Activated T-cell treated with anti-CD3 and anti-CD28 coated beads, Interleukin-2, amount 50 U/mL, for 4 hours (primary cell): ENCODE measurements around the gene PSG2. TPM values are rescaled to one million over a fixed set of nuclear protein-coding genes. Genes with fewer than 3 reads are reported as not detected.
"Not testable (repeated sequence)": the region's sequence is repeated elsewhere in the genome, so short reads cannot be mapped to it uniquely, and the experiment has no call there.

Experiments used
- ATAC-seq, 2 donors: fragments of 200-7000 bp; cut with Tn5 transposase; one replicate each; pipeline ENCODE4 v1.10.0; 2021
- DNase-seq: peaks from one replicate; pipeline ENCODE4 v3.0.0-alpha.2; 2020
- H3K27me3 Mint-ChIP-seq: one replicate; pipeline ENCODE4 v1.8.0; 2021; ENCODE audit warnings: low read depth, mixed read lengths
- H3K36me3 Mint-ChIP-seq: one replicate; pipeline ENCODE4 v1.8.0; 2022; ENCODE audit warnings: mixed read lengths; ENCODE audit not compliant: insufficient read depth
- H3K4me1 Mint-ChIP-seq: one replicate; pipeline ENCODE4 v1.8.0; 2021; ENCODE audit warnings: low read depth, mixed read lengths
- H3K4me3 Mint-ChIP-seq: one replicate; pipeline ENCODE4 v1.8.0; 2021; ENCODE audit warnings: mild to moderate bottlenecking, moderate library complexity, mixed read lengths
- H3K9me3 Mint-ChIP-seq: one replicate; pipeline ENCODE4 v1.8.0; 2021; ENCODE audit warnings: mixed read lengths
- total RNA-seq, 3 donors: library from RNA; stranded (reverse); gene quantifications; one replicate each; pipeline ENCODE4 v1.2.1, GENCODE V29; 2021

Gene PSG2
- total RNA-seq = not detected

DNA sequence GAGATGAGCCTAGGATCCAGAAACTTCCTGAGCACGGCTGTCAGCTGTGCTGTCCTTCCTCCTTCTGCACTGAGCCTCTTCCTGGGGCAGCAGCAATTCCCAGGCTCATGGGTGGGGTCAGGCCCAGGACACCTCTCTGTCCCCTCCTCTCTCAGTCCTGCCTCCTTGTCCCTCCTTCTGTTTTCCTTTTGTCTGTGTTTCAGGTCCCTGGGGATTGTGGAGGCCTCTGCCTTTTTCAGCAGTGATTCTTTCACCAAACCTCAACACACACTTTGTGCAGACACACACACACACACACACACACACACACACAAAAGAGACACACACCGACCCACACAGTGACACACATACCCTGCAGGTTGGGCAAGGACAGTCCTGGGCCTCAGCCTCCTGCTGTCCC, at the start of gene PSG2:
PSG2 (minus strand) TSS at position 101 of the 400 bp plus-strand sequence. CDS start 132 bp downstream, outside the sequence.
- H3K36me3 Mint-ChIP-seq, H3K4me3 Mint-ChIP-seq, H3K4me1 Mint-ChIP-seq, H3K9me3 Mint-ChIP-seq, ATAC-seq, DNase-seq: not testable (repeated sequence)
- H3K27me3 Mint-ChIP-seq = peaks cover 27% of the 10 kb centered on the region

DNA sequence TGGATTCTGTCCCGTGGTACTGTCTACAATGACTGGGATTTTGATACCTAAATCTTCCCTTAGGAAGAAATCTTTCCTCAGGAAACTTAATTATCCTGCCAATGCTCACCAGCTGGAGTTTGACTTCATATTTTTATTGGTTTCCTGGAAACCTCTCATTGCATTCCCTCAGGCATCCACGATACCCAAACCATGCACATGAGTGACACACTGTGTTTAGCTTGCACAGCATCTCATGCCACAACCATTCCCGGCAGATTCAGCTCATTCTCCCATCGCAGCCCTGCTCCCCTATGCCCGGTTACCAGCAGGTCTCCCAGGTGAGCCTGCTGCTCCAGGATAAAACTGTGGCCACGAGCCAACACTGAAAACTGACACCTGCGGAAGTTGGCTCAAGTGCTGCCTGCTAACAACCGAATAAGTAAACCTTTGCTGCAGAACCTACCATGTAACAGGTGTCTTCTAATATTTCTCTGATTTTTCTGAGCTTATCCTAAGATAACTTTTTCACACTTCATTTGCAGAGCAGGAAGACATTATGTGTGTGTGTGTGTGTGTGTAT, 48.9 kb upstream of the PSG2 start:
- H3K36me3 Mint-ChIP-seq, H3K4me3 Mint-ChIP-seq, H3K4me1 Mint-ChIP-seq, ATAC-seq, DNase-seq, H3K9me3 Mint-ChIP-seq, H3K27me3 Mint-ChIP-seq: not testable (repeated sequence)

DNA sequence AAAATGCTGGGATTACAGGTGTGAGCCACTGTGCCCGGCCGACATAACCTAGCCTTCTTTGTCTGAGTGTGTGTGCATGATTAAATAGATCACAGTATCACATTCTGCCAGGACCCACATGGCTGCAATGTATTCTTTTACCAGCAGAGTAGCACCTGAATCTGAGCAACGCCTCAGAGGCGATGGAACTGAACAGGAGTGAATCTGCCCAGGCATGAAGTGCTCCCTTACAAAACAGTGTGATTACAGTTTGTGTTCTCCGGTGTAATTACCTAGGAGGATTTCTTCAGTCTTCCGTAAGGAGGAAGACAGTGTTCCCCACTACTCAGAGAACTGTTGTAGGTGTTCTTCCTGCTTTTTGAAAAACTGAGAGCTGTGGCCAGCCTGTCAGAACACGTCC, 46.7 kb upstream of the PSG2 start:
- not testable (repeated sequence) for ATAC-seq, H3K4me3 Mint-ChIP-seq, H3K9me3 Mint-ChIP-seq, DNase-seq, H3K4me1 Mint-ChIP-seq, H3K36me3 Mint-ChIP-seq, H3K27me3 Mint-ChIP-seq

DNA sequence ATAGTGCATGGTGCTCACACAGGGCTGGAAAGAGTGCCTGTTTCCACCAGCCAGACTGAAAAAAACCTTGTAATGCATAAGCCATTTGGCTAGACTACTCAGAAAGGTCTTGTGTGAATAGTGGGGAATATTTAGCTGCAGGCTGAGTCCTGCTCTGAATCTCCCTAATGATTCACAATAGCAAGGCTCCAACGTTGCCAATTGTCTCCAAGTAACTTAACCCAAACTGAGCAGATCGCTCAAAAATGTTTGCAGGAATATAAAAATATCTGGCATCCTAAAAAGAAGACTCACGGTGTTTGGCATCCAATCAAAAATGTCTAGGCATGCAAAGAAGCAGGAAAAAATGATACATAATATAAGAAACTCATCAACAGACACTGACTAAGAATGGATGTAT, 44.8 kb upstream of the PSG2 start:
- DNase-seq, H3K27me3 Mint-ChIP-seq, H3K36me3 Mint-ChIP-seq, H3K4me1 Mint-ChIP-seq, H3K4me3 Mint-ChIP-seq, ATAC-seq, H3K9me3 Mint-ChIP-seq: not testable (repeated sequence)

DNA sequence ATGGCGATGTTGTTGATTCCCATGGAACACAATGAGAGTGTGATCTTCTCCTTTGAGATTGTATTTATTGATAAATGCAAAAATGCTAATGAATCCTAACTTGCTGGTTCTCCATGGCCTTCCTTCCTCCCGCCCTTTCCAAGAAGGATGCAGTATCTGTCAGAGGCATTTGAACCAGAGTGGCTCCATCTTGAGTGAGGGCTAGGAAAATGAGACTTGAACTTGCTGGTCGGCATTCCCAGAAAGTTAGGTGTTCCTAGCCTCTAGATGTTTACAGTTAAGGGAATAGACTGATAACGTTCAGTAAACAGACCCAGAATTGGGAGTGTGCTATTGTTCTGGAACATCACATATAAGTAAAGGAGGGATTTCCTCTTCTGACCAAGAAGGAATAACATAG, 44.2 kb upstream of the PSG2 start:
- Mint-ChIP-seq H3K9me3 (peaks cover 4% of the 10 kb centered on the region), H3K4me1 (no peaks in the 10 kb centered on the region), H3K27me3 (peaks cover 11% of the 10 kb centered on the region), H3K36me3 (no peaks in the 10 kb centered on the region), H3K4me3 (no peak overlapping the region)
- DNase-seq (no peak), ATAC-seq (no peak)

DNA sequence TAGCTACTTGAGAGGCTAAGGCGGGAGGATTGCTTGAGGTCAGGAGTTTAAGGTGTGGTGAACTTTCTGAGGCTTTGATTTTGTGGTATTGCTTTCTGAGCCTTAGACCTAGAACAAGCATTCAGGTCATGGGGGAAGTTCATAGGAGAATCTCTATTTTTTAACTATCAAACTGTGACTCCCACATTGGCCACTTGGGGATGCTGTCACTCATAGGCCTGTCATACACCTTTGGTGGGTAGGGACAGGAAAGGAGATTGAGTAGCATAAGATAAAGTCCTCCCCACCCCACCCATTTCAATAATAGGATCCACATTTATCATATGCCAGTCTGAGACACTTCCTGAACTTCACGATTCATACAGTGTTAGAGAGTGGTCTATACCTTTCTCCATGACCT, 41.9 kb upstream of the PSG2 start:
- no peak for DNase-seq
- no peaks in the 10 kb centered on the region for H3K4me1 Mint-ChIP-seq
- H3K4me3 Mint-ChIP-seq = no peak overlapping the region
- ATAC-seq = no peak
- peaks cover 9% of the 10 kb centered on the region for H3K27me3 Mint-ChIP-seq
- no peaks in the 10 kb centered on the region for H3K36me3 Mint-ChIP-seq
- H3K9me3 Mint-ChIP-seq = peaks cover 7% of the 10 kb centered on the region

DNA sequence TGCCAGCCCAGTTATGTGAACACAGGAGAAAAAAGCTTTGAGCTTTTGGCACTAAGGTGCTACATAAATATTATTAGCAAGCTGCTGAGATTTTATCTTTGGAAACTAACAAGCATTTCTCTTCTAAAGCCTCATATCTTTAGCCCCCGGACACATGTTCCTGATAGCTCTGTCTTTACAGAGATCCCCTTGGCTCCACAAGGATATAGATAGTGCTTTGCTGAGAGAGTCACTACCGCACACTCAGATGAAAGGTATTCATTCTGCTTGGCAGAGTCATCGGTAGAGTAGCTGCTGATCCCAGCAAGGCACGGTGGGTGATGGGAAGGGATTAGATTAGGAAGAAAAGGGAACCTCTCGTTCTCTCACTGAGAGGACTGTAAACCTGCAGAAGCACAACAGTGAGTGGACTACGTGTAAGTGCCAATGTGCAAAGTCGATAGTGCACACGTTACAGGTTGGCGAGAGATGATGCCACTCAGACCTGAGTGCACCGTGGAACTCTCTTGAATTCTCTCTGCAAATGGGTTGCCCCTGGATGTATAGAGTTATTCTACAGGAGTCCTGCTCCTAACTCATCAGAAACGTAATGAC, 38.0 kb upstream of the PSG2 start:
- H3K36me3 Mint-ChIP-seq, ATAC-seq, DNase-seq, H3K4me3 Mint-ChIP-seq, H3K27me3 Mint-ChIP-seq, H3K4me1 Mint-ChIP-seq: not testable (repeated sequence)
- peaks cover 11% of the 10 kb centered on the region for H3K9me3 Mint-ChIP-seq

DNA sequence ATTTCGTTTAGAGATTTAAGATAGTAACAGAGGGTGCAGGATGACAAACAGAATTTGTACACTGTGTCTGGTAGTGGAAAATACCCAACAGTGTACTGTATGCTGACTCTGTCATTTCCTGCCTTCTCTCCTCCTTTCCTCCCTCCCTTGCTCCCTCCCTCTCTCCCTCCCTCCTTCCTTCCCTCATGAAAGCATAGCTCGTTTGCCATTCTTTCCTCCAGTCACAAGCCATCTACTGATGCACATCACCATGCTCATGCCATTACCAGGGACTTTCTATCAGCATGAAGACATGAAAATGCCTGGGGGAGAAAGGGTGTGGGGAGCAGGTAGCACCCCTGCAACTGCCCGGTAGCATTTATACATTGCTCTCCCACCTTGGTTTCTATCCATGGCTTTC, 37.0 kb upstream of the PSG2 start:
- H3K36me3 Mint-ChIP-seq, H3K4me1 Mint-ChIP-seq, H3K27me3 Mint-ChIP-seq, H3K4me3 Mint-ChIP-seq, ATAC-seq, DNase-seq: not testable (repeated sequence)
- peaks cover 16% of the 10 kb centered on the region for H3K9me3 Mint-ChIP-seq

DNA sequence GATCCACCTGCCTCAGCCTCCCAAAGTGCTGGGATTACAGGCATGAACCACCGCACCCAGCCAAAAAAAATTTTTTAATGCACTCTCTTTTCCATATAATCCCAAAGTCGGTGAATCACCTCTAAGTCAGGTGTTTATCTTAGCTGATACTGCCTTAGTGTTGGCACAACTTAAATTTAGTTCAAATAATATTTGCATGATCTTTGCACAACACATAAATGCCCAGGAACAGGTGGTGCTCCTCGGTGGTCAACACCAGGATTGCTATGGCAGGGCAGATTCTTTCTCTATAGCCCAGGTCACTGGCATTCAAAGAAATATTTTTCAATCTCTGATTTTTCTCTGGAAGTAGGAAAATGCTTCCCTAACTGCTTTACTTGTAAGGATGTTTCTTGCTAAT, 33.9 kb upstream of the PSG2 start:
- H3K4me3 Mint-ChIP-seq, ATAC-seq, H3K27me3 Mint-ChIP-seq, H3K36me3 Mint-ChIP-seq, H3K4me1 Mint-ChIP-seq, DNase-seq: not testable (repeated sequence)
- H3K9me3 Mint-ChIP-seq = peaks cover 16% of the 10 kb centered on the region

DNA sequence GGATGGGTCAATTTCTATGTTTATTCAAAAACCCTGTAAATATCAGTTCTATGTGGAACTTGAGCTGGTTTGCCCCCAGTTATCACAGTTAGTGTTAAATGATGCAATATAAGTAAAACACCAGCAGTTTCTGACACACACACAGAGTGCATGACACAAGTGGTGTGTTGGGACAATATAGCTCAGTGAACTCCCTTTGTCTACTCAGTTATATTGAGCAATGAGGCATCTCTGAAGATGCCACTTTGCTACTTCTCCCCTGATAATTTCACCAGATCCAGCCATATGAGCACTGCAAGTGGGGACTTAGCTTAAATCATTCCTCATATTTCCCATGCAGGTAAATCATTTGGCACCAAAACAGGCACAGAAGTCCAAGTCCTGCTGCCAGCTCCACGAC, 33.0 kb upstream of the PSG2 start:
- H3K27me3 Mint-ChIP-seq, H3K36me3 Mint-ChIP-seq, ATAC-seq, H3K4me1 Mint-ChIP-seq, DNase-seq, H3K4me3 Mint-ChIP-seq: not testable (repeated sequence)
- peaks cover 15% of the 10 kb centered on the region for H3K9me3 Mint-ChIP-seq

DNA sequence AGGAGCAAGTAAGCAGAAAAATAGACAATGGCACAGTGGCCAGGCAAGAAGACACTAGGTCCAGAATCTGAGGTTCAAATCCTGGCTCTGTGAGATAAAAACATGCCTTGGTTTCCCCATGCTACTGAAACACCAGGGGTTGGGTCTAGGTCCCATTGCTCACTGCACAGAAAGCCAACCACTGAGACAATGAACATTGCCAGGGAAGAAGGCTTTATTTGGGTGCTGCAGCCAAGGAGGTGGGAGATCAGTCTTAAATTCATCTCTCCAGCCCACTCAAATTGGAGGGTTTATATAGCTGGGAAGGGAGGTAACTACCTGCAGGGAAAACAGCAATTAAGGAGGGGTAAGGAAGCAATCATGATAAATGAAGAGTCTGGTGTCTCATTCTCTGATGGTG, 32.6 kb upstream of the PSG2 start:
- H3K4me3 Mint-ChIP-seq, ATAC-seq, H3K27me3 Mint-ChIP-seq, H3K36me3 Mint-ChIP-seq, H3K4me1 Mint-ChIP-seq, DNase-seq: not testable (repeated sequence)
- peaks cover 13% of the 10 kb centered on the region for H3K9me3 Mint-ChIP-seq

DNA sequence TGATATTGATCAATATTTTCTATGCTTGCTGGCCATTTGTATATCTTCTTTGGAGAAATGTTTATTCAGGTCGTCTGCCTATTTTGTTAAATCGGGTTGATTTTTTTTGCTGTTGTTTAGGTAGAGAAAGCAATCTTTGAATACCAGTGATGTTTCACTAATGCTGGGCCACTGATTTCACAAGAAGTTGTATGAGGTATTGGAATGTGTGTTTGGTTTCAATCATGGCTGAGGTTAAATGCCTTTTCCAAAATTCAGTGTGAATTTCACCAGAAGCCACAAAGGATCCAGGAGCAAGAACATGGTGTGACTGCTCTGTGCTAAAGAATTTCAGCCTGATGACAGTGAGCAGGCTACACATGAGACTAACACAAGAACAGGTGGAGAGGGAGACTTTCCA, 32.1 kb upstream of the PSG2 start:
- peaks cover 13% of the 10 kb centered on the region for H3K9me3 Mint-ChIP-seq
- not testable (repeated sequence) for H3K36me3 Mint-ChIP-seq, H3K27me3 Mint-ChIP-seq, H3K4me1 Mint-ChIP-seq, ATAC-seq, H3K4me3 Mint-ChIP-seq, DNase-seq

DNA sequence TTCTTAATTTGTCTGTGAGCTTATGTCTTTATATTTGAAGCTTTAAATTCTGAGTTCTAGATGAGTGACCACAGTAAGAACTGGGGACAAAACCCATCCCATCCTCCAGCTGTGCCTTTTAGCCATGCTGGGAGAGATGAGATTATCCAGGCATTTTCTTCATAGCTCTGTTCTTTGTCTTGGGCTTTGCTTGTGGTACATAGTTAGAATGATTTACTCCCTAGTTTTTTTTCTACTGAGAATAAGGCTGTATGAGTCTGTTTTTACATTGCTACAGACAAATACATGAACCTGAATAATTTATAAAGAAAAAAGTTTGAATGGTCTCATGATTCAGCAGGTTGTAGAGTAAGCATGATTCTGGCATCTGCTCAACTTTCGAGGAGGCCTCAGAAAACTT, 24.9 kb upstream of the PSG2 start:
- ATAC-seq, H3K4me1 Mint-ChIP-seq: not testable (repeated sequence)
- peaks cover 21% of the 10 kb centered on the region for H3K9me3 Mint-ChIP-seq

DNA sequence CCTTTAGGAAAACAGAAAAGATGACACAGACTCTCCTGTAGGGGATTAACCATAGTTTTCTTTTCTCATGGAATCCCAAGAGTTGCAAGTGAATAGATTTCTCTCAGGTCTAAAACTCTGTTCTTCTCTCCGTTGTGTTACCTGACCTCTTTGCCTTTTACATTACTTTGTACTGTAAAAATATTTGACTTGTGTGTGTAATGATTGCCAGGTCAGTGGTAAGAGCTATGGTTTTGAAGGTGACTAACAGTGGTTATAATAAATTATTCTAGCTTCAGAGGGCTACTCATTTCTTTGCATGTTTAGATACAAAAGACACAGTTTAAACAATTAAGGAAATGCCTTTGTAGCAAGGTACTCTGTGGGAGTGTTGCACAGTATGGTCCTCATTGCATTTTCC, 23.0 kb upstream of the PSG2 start:
- no peak for ATAC-seq
- H3K27me3 Mint-ChIP-seq = peaks cover 3% of the 10 kb centered on the region
- no peaks in the 10 kb centered on the region for H3K36me3 Mint-ChIP-seq
- H3K4me3 Mint-ChIP-seq = no peak overlapping the region
- DNase-seq = no peak
- no peaks in the 10 kb centered on the region for H3K4me1 Mint-ChIP-seq
- H3K9me3 Mint-ChIP-seq = peaks cover 21% of the 10 kb centered on the region

More for the DNA sequence above, 24.9 kb upstream of the PSG2 start:
- DNase-seq, H3K36me3 Mint-ChIP-seq, H3K27me3 Mint-ChIP-seq, H3K4me3 Mint-ChIP-seq: not testable (repeated sequence)

DNA sequence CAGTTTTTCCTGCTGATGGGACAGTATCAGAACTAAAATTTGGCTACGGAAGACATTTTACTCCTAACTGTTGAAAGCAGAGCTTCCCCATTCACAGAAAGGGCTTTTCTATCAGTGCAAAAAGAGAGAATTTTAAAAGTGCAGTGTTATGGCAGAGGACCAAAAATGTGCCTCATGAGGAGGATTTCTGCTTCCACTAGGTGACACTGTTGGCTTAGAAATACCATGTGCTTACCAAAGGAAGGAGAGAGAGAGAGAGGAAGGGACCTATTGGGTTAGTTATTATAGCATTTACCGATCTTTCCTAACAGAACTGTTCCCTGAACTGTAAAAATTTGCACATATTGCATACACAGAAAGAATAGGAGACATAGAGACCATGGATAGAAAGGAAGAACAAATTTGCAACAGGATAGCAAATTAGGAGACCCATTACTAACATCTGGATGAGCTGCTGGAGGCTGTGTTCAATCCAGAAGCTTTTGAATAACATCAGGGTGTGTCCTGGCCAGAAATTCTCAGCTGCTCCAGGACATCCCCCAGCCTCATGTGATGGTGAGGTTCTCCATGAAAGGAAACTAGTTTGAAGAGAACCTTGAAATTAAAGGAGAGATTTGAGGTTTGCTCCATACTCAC, 21.8 kb upstream of the PSG2 start:
- not testable (repeated sequence) for DNase-seq, ATAC-seq, H3K4me3 Mint-ChIP-seq, H3K4me1 Mint-ChIP-seq, H3K27me3 Mint-ChIP-seq, H3K36me3 Mint-ChIP-seq
- H3K9me3 Mint-ChIP-seq = peaks cover 21% of the 10 kb centered on the region
